K562 treated with DMSO at 1 percent for 24 hours (cell line): Measurements from ENCODE around the gene ANXA1. TPM values are rescaled to one million over a fixed set of nuclear protein-coding genes. Genes with fewer than 3 reads are reported as not detected.

Experiments used
- total RNA-seq: library from RNA; unstranded; fragments of 300-600 nt; gene quantifications from 2 replicates; pipeline ENCODE4 v1.2.3, GENCODE V29; 2022; ENCODE audit warnings: low read depth; ENCODE audit not compliant: insufficient read depth

ANXA1 gene
- total RNA-seq = 117 and 128 TPM in 2 replicates

GRCh38 chr9:73151653-73152542 is at the start of gene ANXA1:
Gene ANXA1 (plus strand): TSS chr9:73151865. CDS start chr9:73158536, 6,671 bp downstream.

Other genes starting within 250 kb of the ANXA1 start
- 56.1 and 57.2 TPM in 2 replicates for gene ALDH1A1, start 198.8 kb upstream of the ANXA1 start, total RNA-seq